Ovary (tissue), 3 donors: ENCODE measurements around the gene PTPRN2.

Source experiments
- CTCF ChIP-seq, 3 donors: fragments of 450-650 bp in 2 of 3; fragments of 200-600 bp in 1 of 3; IDR thresholded peaks; one replicate each; pipeline versions ENCODE4 v1.5.1 to v1.8.0; 2016 to 2022; ENCODE audit warnings: antibody characterized with exemption in 3 of 3, mild to moderate bottlenecking in 1 of 3
- EP300 ChIP-seq: sonication (generic); formaldehyde crosslinking; IDR thresholded peaks from one replicate; pipeline ENCODE4 v1.6.1; 2017; ENCODE audit warnings: antibody characterized with exemption
- POLR2A ChIP-seq: fragments of 450-650 bp; IDR thresholded peaks from one replicate; pipeline ENCODE4 v1.6.1; 2017; ENCODE audit warnings: antibody characterized with exemption, mild to moderate bottlenecking, moderate library complexity
- donor health status: DM: no; HTN: no; CAD: no.

- TF ChIP-seq POLR2A (no peak), EP300 (no peak), CTCF (IDR thresholded peaks at IDR 0.05) (no peak)
Observed at GRCh38 chr7:157983502-157984422, 603.9 kb downstream of the PTPRN2 start.
